Liver (tissue), 9 donors: ENCODE results near the gene NRM. TPM values are rescaled to one million over a fixed set of nuclear protein-coding genes. Genes with fewer than 3 reads are reported as not detected.
"Not testable (repeated sequence)": the region's sequence is repeated elsewhere in the genome, so short reads cannot be mapped to it uniquely, and the experiment has no call there.

ENCODE experiments used
- DNase-seq: peaks from one replicate; pipeline ENCODE4 v3.0.0-alpha.2; 2017; ENCODE audit warnings: low spot score
- H3K27ac ChIP-seq, 2 donors: one replicate each; pipeline ENCODE4 v1.7.0; 2013; ENCODE audit warnings: inconsistent platforms in 2 of 2, low read length in 2 of 2, control low read depth in 1 of 2, low read depth in 1 of 2, mild to moderate bottlenecking in 1 of 2
- H3K27me3 ChIP-seq, 4 donors: one replicate each; pipeline versions ENCODE4 v1.6.1 to v1.7.0; 2013; ENCODE audit warnings: low read length in 3 of 4, inconsistent platforms in 1 of 4, mild to moderate bottlenecking in 1 of 4, moderate library complexity in 1 of 4; ENCODE audit not compliant: control insufficient read depth in 4 of 4, insufficient read depth in 4 of 4
- H3K36me3 ChIP-seq, 4 donors: one replicate each; pipeline versions ENCODE4 v1.6.1 to v1.7.0; 2013; ENCODE audit warnings: low read length in 3 of 4, mild to moderate bottlenecking in 3 of 4, low read depth in 1 of 4, moderate library complexity in 1 of 4; ENCODE audit not compliant: control insufficient read depth in 4 of 4, insufficient read depth in 3 of 4
- H3K4me1 ChIP-seq, 4 donors: one replicate each; pipeline versions ENCODE4 v1.6.1 to v1.7.0; 2013; ENCODE audit warnings: low read length in 3 of 4, mild to moderate bottlenecking in 3 of 4, moderate library complexity in 1 of 4; ENCODE audit not compliant: control insufficient read depth in 4 of 4, insufficient read depth in 4 of 4
- H3K4me3 ChIP-seq, 3 donors: one replicate each; pipeline versions ENCODE4 v1.6.1 to v1.7.0; 2013; ENCODE audit warnings: low read length in 3 of 3, control low read depth in 1 of 3, low read depth in 1 of 3, mild to moderate bottlenecking in 1 of 3
- H3K9ac ChIP-seq, 2 donors: one replicate each; pipeline ENCODE4 v1.7.0; 2013; ENCODE audit warnings: low read length in 2 of 2, mild to moderate bottlenecking in 2 of 2, moderate library complexity in 2 of 2, control low read depth in 1 of 2, low read depth in 1 of 2
- H3K9me3 ChIP-seq, 4 donors: one replicate each; pipeline versions ENCODE4 v1.6.1 to v1.7.0; 2013; ENCODE audit warnings: low read length in 3 of 4; ENCODE audit not compliant: control insufficient read depth in 4 of 4
- EGR1 ChIP-seq, 2 donors: IDR thresholded peaks; 2 replicates each; pipeline ENCODE4 v1.6.1; 2016 to 2018; ENCODE audit warnings: antibody characterized with exemption in 2 of 2, low read depth in 2 of 2
- FOXA1 ChIP-seq: IDR thresholded peaks from 2 replicates; pipeline ENCODE4 v1.6.1; 2016; ENCODE audit warnings: antibody characterized with exemption
- FOXA2 ChIP-seq: IDR thresholded peaks from 2 replicates; pipeline ENCODE4 v1.6.1; 2016; ENCODE audit warnings: antibody characterized with exemption
- GABPA ChIP-seq, 2 donors: IDR thresholded peaks in 1 of 2; conservative IDR thresholded peaks in 1 of 2; 2 replicates each; pipeline ENCODE4 v1.6.1; 2016; ENCODE audit warnings: antibody characterized with exemption in 2 of 2, mild to moderate bottlenecking in 1 of 2, moderate library complexity in 1 of 2
- HNF4A ChIP-seq, 2 donors: conservative IDR thresholded peaks; 2 replicates each; pipeline ENCODE4 v1.6.1; 2016; ENCODE audit warnings: antibody characterized with exemption in 2 of 2, mild to moderate bottlenecking in 2 of 2
- JUND ChIP-seq, 2 donors: IDR thresholded peaks; 2 replicates each; pipeline ENCODE4 v1.6.1; 2016; ENCODE audit warnings: antibody characterized with exemption in 2 of 2
- NR2F2 ChIP-seq: IDR thresholded peaks from 2 replicates; pipeline ENCODE4 v1.6.1; 2016; ENCODE audit warnings: antibody characterized with exemption
- RXRA ChIP-seq, 2 donors: IDR thresholded peaks; 2 replicates each; pipeline ENCODE4 v1.6.1; 2017 to 2018; ENCODE audit warnings: antibody characterized with exemption in 2 of 2, mild to moderate bottlenecking in 1 of 2
- WGBS: extraction: QIAGEN DNeasy Blood & Tissue Kit; methylation state at CpG from one replicate; pipeline ENCODE4 v1.1.7; 2013; 5-methylcytosine and 5-hydroxymethylcytosine counted together
- polyA plus RNA-seq, 2 donors: library from polyadenylated mRNA; stranded (reverse) in 1 of 2; unstranded in 1 of 2; fragments of 200-250 nt in 1 of 2; fragments of >200 nt in 1 of 2; fragmentation: Nextera tagmentation in 1 of 2; extraction: Ambion mirVana in 1 of 2; gene quantifications; one replicate each; pipeline versions ENCODE4 v1.2.1 to v1.2.3, GENCODE V29; 2013 to 2015
- total RNA-seq, 2 donors: library from RNA; depleted of rRNA; stranded (reverse); fragments of >200 nt; gene quantifications; one replicate each; pipeline ENCODE4 v1.2.3, GENCODE V29; 2014
- TF ChIP-seq, protein P1 (sequence below): IDR thresholded peaks from 2 replicates; pipeline ENCODE4 v1.6.1; 2016; ENCODE audit warnings: antibody characterized with exemption, mild to moderate bottlenecking
- TF ChIP-seq, protein P2 (sequence below): fragments of 150-350 bp; IDR thresholded peaks from 2 replicates; pipeline ENCODE4 v1.5.1; 2017; ENCODE audit warnings: improper control_type of control experiment, low read depth, low read length; ENCODE audit not compliant: missing input control
- TF ChIP-seq, protein P3 (sequence below): IDR thresholded peaks from 2 replicates; pipeline ENCODE4 v1.6.1; 2016; ENCODE audit warnings: antibody characterized with exemption
- donor health status: healthy.
- donor health status: healthy.
- donor health status: healthy.
- donor health status: healthy.
- donor health status: healthy.

NRM gene
- total and polyA plus RNA-seq, 4 donors, result 0.59 to 3.3 (median 2.4) TPM

DNA sequence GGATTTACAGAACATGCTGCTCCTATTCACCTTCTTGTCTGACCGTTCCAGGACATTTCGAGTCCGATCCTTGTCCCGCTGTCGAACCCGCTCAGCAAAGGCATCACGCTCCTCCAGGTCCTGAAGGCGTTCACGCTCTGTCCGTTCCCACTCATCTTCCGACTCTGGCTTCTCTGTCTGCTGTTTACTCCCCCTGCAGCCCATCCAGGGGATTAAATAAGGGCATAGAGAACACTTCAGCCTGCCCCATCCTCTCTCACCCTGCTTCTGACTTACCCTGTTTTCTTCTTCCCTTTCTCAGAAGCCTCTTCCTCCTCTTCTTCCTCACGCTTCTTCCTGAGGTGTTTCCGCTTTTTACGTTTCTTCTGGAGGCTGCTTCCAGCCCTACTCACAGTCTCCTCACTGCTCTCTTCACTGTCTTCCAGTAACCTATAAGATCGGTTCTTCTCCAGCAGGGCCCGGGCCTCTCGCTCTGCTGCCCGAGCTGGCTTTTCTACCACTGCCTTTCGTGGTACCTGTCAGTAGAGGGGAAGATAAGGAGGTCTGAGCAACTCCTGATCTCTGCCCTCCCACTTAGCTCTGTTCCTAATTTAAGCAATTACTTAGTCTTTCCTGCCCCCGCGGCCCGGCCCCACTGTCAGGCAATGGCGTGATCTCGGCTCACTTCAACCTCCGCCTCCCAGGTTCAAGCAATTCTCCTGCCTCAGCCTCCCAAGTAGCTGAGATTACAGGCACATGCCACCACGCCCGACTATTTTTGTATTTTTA is 19.8 kb downstream of the NRM start:
- H3K36me3 ChIP-seq, result peaks cover 0 to 30% (median 11%) of the 10 kb centered on the region in 4 donors
- no peak overlapping the region for H3K27ac ChIP-seq
- H3K4me1 ChIP-seq, result peaks cover 5 to 38% (median 18%) of the 10 kb centered on the region in 4 donors
- H3K9ac ChIP-seq, result no peak overlapping the region
- DNase-seq, result no peak
- no peaks in the 10 kb centered on the region for H3K27me3 ChIP-seq
- WGBS, result 90% methylated on average over 27 of the region's 27 CpGs
- no peak overlapping the region for H3K4me3 ChIP-seq
- no peaks in the 10 kb centered on the region for H3K9me3 ChIP-seq
- TF ChIP-seq JUND (IDR thresholded peaks at IDR 0.05), result no peak
- TF ChIP-seq FOXA1, result no peak
- TF ChIP-seq FOXA2, result no peak
- TF ChIP-seq RXRA (IDR thresholded peaks at IDR 0.05), result no peak
- TF ChIP-seq NR2F2, result no peak
- no peak for TF ChIP-seq EGR1 (IDR thresholded peaks at IDR 0.05; ENCODE audit: low read depth in 2 of 2)
- TF ChIP-seq, protein P1, sequence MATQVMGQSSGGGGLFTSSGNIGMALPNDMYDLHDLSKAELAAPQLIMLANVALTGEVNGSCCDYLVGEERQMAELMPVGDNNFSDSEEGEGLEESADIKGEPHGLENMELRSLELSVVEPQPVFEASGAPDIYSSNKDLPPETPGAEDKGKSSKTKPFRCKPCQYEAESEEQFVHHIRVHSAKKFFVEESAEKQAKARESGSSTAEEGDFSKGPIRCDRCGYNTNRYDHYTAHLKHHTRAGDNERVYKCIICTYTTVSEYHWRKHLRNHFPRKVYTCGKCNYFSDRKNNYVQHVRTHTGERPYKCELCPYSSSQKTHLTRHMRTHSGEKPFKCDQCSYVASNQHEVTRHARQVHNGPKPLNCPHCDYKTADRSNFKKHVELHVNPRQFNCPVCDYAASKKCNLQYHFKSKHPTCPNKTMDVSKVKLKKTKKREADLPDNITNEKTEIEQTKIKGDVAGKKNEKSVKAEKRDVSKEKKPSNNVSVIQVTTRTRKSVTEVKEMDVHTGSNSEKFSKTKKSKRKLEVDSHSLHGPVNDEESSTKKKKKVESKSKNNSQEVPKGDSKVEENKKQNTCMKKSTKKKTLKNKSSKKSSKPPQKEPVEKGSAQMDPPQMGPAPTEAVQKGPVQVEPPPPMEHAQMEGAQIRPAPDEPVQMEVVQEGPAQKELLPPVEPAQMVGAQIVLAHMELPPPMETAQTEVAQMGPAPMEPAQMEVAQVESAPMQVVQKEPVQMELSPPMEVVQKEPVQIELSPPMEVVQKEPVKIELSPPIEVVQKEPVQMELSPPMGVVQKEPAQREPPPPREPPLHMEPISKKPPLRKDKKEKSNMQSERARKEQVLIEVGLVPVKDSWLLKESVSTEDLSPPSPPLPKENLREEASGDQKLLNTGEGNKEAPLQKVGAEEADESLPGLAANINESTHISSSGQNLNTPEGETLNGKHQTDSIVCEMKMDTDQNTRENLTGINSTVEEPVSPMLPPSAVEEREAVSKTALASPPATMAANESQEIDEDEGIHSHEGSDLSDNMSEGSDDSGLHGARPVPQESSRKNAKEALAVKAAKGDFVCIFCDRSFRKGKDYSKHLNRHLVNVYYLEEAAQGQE, result no peak
- TF ChIP-seq, protein P2, sequence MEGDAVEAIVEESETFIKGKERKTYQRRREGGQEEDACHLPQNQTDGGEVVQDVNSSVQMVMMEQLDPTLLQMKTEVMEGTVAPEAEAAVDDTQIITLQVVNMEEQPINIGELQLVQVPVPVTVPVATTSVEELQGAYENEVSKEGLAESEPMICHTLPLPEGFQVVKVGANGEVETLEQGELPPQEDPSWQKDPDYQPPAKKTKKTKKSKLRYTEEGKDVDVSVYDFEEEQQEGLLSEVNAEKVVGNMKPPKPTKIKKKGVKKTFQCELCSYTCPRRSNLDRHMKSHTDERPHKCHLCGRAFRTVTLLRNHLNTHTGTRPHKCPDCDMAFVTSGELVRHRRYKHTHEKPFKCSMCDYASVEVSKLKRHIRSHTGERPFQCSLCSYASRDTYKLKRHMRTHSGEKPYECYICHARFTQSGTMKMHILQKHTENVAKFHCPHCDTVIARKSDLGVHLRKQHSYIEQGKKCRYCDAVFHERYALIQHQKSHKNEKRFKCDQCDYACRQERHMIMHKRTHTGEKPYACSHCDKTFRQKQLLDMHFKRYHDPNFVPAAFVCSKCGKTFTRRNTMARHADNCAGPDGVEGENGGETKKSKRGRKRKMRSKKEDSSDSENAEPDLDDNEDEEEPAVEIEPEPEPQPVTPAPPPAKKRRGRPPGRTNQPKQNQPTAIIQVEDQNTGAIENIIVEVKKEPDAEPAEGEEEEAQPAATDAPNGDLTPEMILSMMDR, result no peak
- TF ChIP-seq, protein P3, sequence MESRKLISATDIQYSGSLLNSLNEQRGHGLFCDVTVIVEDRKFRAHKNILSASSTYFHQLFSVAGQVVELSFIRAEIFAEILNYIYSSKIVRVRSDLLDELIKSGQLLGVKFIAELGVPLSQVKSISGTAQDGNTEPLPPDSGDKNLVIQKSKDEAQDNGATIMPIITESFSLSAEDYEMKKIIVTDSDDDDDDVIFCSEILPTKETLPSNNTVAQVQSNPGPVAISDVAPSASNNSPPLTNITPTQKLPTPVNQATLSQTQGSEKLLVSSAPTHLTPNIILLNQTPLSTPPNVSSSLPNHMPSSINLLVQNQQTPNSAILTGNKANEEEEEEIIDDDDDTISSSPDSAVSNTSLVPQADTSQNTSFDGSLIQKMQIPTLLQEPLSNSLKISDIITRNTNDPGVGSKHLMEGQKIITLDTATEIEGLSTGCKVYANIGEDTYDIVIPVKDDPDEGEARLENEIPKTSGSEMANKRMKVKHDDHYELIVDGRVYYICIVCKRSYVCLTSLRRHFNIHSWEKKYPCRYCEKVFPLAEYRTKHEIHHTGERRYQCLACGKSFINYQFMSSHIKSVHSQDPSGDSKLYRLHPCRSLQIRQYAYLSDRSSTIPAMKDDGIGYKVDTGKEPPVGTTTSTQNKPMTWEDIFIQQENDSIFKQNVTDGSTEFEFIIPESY, result no peak
- TF ChIP-seq GABPA (IDR thresholded peaks at IDR 0.05 in 1 of 2, conservative IDR thresholded peaks at IDR 0.05 in 1 of 2), result no peak
- TF ChIP-seq HNF4A (conservative IDR thresholded peaks at IDR 0.05), result no peak

DNA sequence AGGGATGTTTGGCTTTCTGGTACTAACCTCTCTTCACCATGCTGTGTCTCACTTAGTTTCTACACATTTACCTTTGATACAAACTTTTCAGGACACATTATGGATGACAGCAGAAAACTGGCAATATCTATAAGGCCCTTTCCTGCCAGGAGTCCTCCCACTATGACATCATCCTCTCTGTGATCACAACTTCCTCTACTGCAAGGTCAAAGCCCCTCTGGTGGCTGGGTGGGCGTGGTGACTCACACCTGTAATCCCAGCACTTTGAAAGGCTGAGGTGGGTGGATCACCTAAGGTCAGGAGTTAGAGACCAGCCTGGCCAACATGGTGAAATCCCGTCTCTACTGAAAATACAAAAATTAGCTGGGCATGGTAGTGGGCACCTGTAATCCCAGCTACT is 24.5 kb downstream of the NRM start:
- H3K4me1 ChIP-seq, DNase-seq, H3K27ac ChIP-seq, H3K9me3 ChIP-seq, H3K4me3 ChIP-seq, H3K9ac ChIP-seq, H3K27me3 ChIP-seq: not testable (repeated sequence)
- H3K36me3 ChIP-seq, result peaks cover 18 to 72% (median 45%) of the 10 kb centered on the region in 4 donors
- WGBS, result 81% methylated on average over 2 of the region's 2 CpGs
